H1 (cell line): ENCODE results near the gene ZBTB16. TPM values are rescaled to one million over a fixed set of nuclear protein-coding genes. Genes with fewer than 3 reads are reported as not detected.

Experiments
- CTCF ChIA-PET: fragments of 300-600 bp; sonication (Branson Sonifier 250); formaldehyde crosslinking; loops from one replicate; lab custom pipeline; 2021; ENCODE audit not compliant: partially characterized antibody; lab: Charles Lee
- POLR2A ChIA-PET: fragments of 300-600 bp; sonication (Branson Sonifier 250); formaldehyde crosslinking; loops from one replicate; lab custom pipeline; 2021; ENCODE audit warnings: inconsistent platforms; ENCODE audit not compliant: partially characterized antibody; lab: Charles Lee
- DNase-seq, 2 experiments: peaks; one replicate each; pipeline versions ENCODE4 v3.0.0 to v3.0.0-alpha.2; 2010 to 2022; ENCODE audit warnings: low spot score in 2 of 2, low read depth in 1 of 2, mixed read lengths in 1 of 2
- FAIRE-seq: peaks from 2 replicates; lab custom pipeline; 2011; peaks lifted over from hg19 to GRCh38; lab: Jason Lieb, UNC
- H2AFZ ChIP-seq: 2 replicates; pipeline ENCODE4 v1.8.1; 2012; ENCODE audit warnings: low read length, inconsistent platforms
- H2AK5ac ChIP-seq: 2 replicates; pipeline ENCODE4 v1.6.1; 2013; ENCODE audit warnings: low read depth, low read length
- H2BK120ac ChIP-seq: replicated peaks from 2 replicates; pipeline ENCODE3; 2013; ENCODE audit warnings: low read depth, low read length, inconsistent platforms
- H2BK12ac ChIP-seq: 2 replicates; pipeline ENCODE4 v1.6.1; 2013; ENCODE audit warnings: low read depth, low read length
- H2BK15ac ChIP-seq: 2 replicates; pipeline ENCODE4 v1.6.1; 2013; ENCODE audit warnings: low read length
- H2BK20ac ChIP-seq: 2 replicates; pipeline ENCODE4 v1.6.1; 2013; ENCODE audit warnings: low read length
- H2BK5ac ChIP-seq: 2 replicates; pipeline ENCODE4 v1.6.1; 2013; ENCODE audit warnings: low read depth, low read length
- H3K14ac ChIP-seq: 2 replicates; pipeline ENCODE4 v1.6.1; 2013; ENCODE audit warnings: inconsistent platforms; ENCODE audit not compliant: insufficient read length
- H3K18ac ChIP-seq: 2 replicates; pipeline ENCODE4 v1.6.1; 2013; ENCODE audit warnings: low read length; ENCODE audit errors: extremely low read depth
- H3K23ac ChIP-seq: 2 replicates; pipeline ENCODE4 v1.6.1; 2013; ENCODE audit warnings: inconsistent platforms; ENCODE audit not compliant: insufficient read length
- H3K23me2 ChIP-seq: 2 replicates; pipeline ENCODE4 v1.6.1; 2013; ENCODE audit warnings: low read depth, low read length
- H3K27ac ChIP-seq: 2 replicates; pipeline ENCODE4 v1.6.1; 2011; ENCODE audit warnings: low read depth, low read length, inconsistent platforms
- H3K27me3 ChIP-seq, 4 experiments: replicated peaks in 1 of 4; 1 replicate in 1 of 4; 2 replicates in 3 of 4; pipeline versions ENCODE4 v1.6.1 to v1.8.1; 2011 to 2013; ENCODE audit warnings: low read length in 3 of 4, mild to moderate bottlenecking in 3 of 4, inconsistent platforms in 2 of 4, mixed read lengths in 2 of 4, moderate library complexity in 1 of 4; ENCODE audit not compliant: control insufficient read depth in 3 of 4, insufficient read depth in 3 of 4; ENCODE audit errors: extremely low read depth in 1 of 4
- H3K36me3 ChIP-seq, 4 experiments: 2 replicates each; pipeline versions ENCODE4 v1.6.1 to v1.8.1; 2011 to 2013; ENCODE audit warnings: mild to moderate bottlenecking in 4 of 4, low read length in 3 of 4, moderate library complexity in 2 of 4, control low read depth in 1 of 4, inconsistent platforms in 1 of 4; ENCODE audit not compliant: insufficient read depth in 4 of 4, control insufficient read depth in 2 of 4
- H3K4ac ChIP-seq: replicated peaks from 2 replicates; pipeline ENCODE3; 2013; ENCODE audit warnings: low read length, low read depth, mixed read lengths, inconsistent platforms; ENCODE audit not compliant: insufficient read length
- H3K4me1 ChIP-seq, 4 experiments: replicated peaks in 1 of 4; 1 replicate in 1 of 4; 2 replicates in 3 of 4; pipeline versions ENCODE4 v1.6.1 to v1.8.1; 2011 to 2013; ENCODE audit warnings: low read length in 3 of 4, inconsistent platforms in 2 of 4, mixed read lengths in 1 of 4; ENCODE audit not compliant: insufficient read depth in 4 of 4, control insufficient read depth in 3 of 4
- H3K4me2 ChIP-seq, 2 experiments: 2 replicates each; pipeline versions ENCODE4 v1.6.1 to v1.8.1; 2011 to 2013; ENCODE audit warnings: low read depth in 2 of 2, low read length in 2 of 2, control low read depth in 1 of 2, inconsistent platforms in 1 of 2, mild to moderate bottlenecking in 1 of 2; ENCODE audit not compliant: insufficient read depth in 1 of 2
- H3K4me3 ChIP-seq, 4 experiments: fragments of 200-600, 300-600 bp in 1 of 4; sonication (generic), shearing (Covaris generic), sonication (Bioruptor Twin) in 1 of 4; 2 replicates each; pipeline versions ENCODE4 v1.5.1 to v1.8.1; 2011 to 2016; ENCODE audit warnings: low read length in 4 of 4, low read depth in 3 of 4, control low read depth in 2 of 4, inconsistent platforms in 2 of 4, mild to moderate bottlenecking in 2 of 4, mixed read lengths in 1 of 4, moderate library complexity in 1 of 4; ENCODE audit not compliant: insufficient read depth in 2 of 4; ENCODE audit errors: extremely low read depth in 1 of 4
- H3K56ac ChIP-seq: replicated peaks from 2 replicates; pipeline ENCODE3; 2013; ENCODE audit warnings: low read depth, mild to moderate bottlenecking, mixed read lengths, low read length, inconsistent platforms; ENCODE audit not compliant: insufficient read length
- H3K79me1 ChIP-seq: 2 replicates; pipeline ENCODE4 v1.6.1; 2013; ENCODE audit warnings: low read depth, low read length, control low read depth
- H3K79me2 ChIP-seq, 2 experiments: 2 replicates each; pipeline versions ENCODE4 v1.6.1 to v1.8.1; 2012 to 2013; ENCODE audit warnings: low read length in 2 of 2, mild to moderate bottlenecking in 2 of 2, inconsistent platforms in 1 of 2; ENCODE audit not compliant: insufficient read depth in 2 of 2, control insufficient read depth in 1 of 2
- H3K9ac ChIP-seq, 4 experiments: replicated peaks in 1 of 4; 1 replicate in 1 of 4; 2 replicates in 3 of 4; pipeline versions ENCODE4 v1.6.1 to v1.8.1; 2011 to 2013; ENCODE audit warnings: low read depth in 3 of 4, low read length in 3 of 4, control low read depth in 2 of 4, mild to moderate bottlenecking in 2 of 4, moderate library complexity in 2 of 4, inconsistent platforms in 1 of 4; ENCODE audit errors: extremely low read depth in 1 of 4
- H3K9me3 ChIP-seq, 2 experiments: 2 replicates each; pipeline versions ENCODE4 v1.6.1 to v1.8.1; 2012 to 2013; ENCODE audit warnings: mild to moderate bottlenecking in 2 of 2, moderate library complexity in 2 of 2, control low read depth in 1 of 2, inconsistent platforms in 1 of 2, low read depth in 1 of 2, low read length in 1 of 2, mixed read lengths in 1 of 2; ENCODE audit not compliant: insufficient read depth in 2 of 2
- H4K20me1 ChIP-seq, 2 experiments: replicated peaks in 1 of 2; 2 replicates each; pipeline versions ENCODE3 to v1.8.1; 2011 to 2013; ENCODE audit warnings: inconsistent platforms in 2 of 2, low read length in 2 of 2, mild to moderate bottlenecking in 1 of 2; ENCODE audit not compliant: insufficient read depth in 2 of 2, control insufficient read depth in 1 of 2
- H4K5ac ChIP-seq: 2 replicates; pipeline ENCODE4 v1.6.1; 2013; ENCODE audit warnings: low read length, low read depth, mixed read lengths, inconsistent platforms; ENCODE audit not compliant: insufficient read length
- H4K8ac ChIP-seq: 2 replicates; pipeline ENCODE4 v1.8.0; 2013; ENCODE audit warnings: mild to moderate bottlenecking, moderate library complexity, low read length, inconsistent platforms; ENCODE audit not compliant: insufficient read depth; ENCODE audit errors: extremely low read depth
- H4K91ac ChIP-seq: replicated peaks from 2 replicates; pipeline ENCODE3; 2013; ENCODE audit warnings: low read length, mixed read lengths, inconsistent platforms; ENCODE audit not compliant: insufficient read length
- BACH1 ChIP-seq: IDR thresholded peaks from 2 replicates; pipeline ENCODE4 v1.6.1; 2012; ENCODE audit warnings: low read length, improper control_type of control experiment
- KDM4A ChIP-seq: IDR thresholded peaks from one replicate; pipeline ENCODE4 v1.7.1; 2012; ENCODE audit warnings: low read depth, mild to moderate bottlenecking, moderate library complexity, low read length, inconsistent platforms; ENCODE audit not compliant: severe bottlenecking
- NANOG ChIP-seq: IDR thresholded peaks from 2 replicates; pipeline ENCODE4 v1.6.1; 2011; ENCODE audit warnings: low read length, low read depth, mild to moderate bottlenecking, inconsistent platforms; ENCODE audit not compliant: insufficient read depth, poor library complexity, severe bottlenecking
- NRF1 ChIP-seq: IDR thresholded peaks from 2 replicates; pipeline ENCODE4 v1.6.1; 2011; ENCODE audit warnings: mild to moderate bottlenecking, low read depth, low read length, improper control_type of control experiment
- PHF8 ChIP-seq: fragments of 200-600 bp; sonication (generic); conservative IDR thresholded peaks from 2 replicates; pipeline ENCODE4 v1.7.1; 2012; ENCODE audit warnings: low read depth, mild to moderate bottlenecking, inconsistent platforms, low read length, moderate library complexity
- RBBP5 ChIP-seq: IDR thresholded peaks from 2 replicates; pipeline ENCODE4 v1.7.1; 2012; ENCODE audit warnings: low read depth, mild to moderate bottlenecking, inconsistent platforms, low read length, moderate library complexity, borderline replicate concordance
- WGBS, 2 experiments: shearing (Covaris generic) in 1 of 2; methylation state at CpG; one replicate each; pipeline versions ENCODE4 v1.1.6 to v1.1.7; 2013 to 2015; ENCODE audit warnings: low lambda C conversion rate in 2 of 2, mixed read lengths in 2 of 2, inconsistent platforms in 1 of 2, low coverage in 1 of 2, missing lambda C conversion rate in 1 of 2; ENCODE audit not compliant: insufficient replicate concordance in 2 of 2, insufficient coverage in 1 of 2, insufficient read length in 1 of 2; ENCODE audit errors: extremely low coverage in 1 of 2, missing lambda C conversion rate in 1 of 2; 5-methylcytosine and 5-hydroxymethylcytosine counted together
- polyA plus RNA-seq, 7 experiments: library from polyadenylated mRNA; depleted of rRNA in 3 of 7; stranded (reverse) in 5 of 7; unstranded in 2 of 7; fragments of >200 nt in 5 of 7; fragments of 200-250 nt in 2 of 7; gene quantifications; 1 replicate in 5 of 7; 2 replicates in 1 of 7; 4 replicates in 1 of 7; pipeline versions ENCODE4 v1.2.1 to v1.2.3, GENCODE V29; 2011 to 2013; ENCODE audit warnings: missing spikeins in 2 of 7, mixed read lengths in 2 of 7
- total RNA-seq: library from RNA; stranded (reverse); fragmentation: NEBNext Ultra II Directional; extraction: Animal tissue kit (Norgen Biotek cat#: 25700); gene quantifications from 2 replicates; pipeline ENCODE4 v1.2.1, GENCODE V29; 2021

ZBTB16 gene
- total and polyA plus RNA-seq, 2 of the 8 experiments (the other 6 are each of a cell fraction or from before 2014, with no cell fraction given): 0.12 to 0.61 TPM

DNA sequence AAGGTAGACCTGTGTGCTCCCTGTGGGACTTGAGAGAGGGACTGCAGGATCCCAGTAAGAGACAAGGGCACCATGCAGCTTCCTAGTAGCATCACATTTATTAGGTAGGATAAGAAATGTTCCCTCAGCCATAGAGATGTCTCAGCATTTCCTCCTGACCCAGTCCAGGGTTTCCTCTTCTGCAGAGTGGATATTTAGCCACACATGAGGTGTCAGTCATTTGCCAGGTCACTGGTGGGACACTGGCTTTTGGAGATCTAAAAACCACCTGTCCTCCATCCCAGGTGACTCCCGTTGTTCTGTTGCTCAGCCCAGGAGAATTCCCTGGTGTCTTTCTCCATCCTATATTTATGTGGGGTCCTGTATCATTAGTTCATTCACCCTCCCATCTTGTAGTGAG is 119.1 kb downstream of the ZBTB16 start:
- POLR2A ChIA-PET: no interaction called here
- H2AFZ ChIP-seq: no peak overlapping the region
- no peaks in the 10 kb centered on the region for H3K79me2 ChIP-seq
- TF ChIP-seq BACH1 (no peak), PHF8 (no peak), RBBP5 (no peak), NANOG (no peak), KDM4A (no peak), NRF1 (no peak)
- H2BK5ac ChIP-seq: no peak overlapping the region
- no peak overlapping the region for H4K91ac ChIP-seq
- no peak overlapping the region for H3K4me2 ChIP-seq
- H2BK120ac ChIP-seq: no peak overlapping the region
- no peak overlapping the region for H2BK20ac ChIP-seq
- no peak overlapping the region for H3K23ac ChIP-seq
- no peak overlapping the region for H2BK12ac ChIP-seq
- H3K4me1 ChIP-seq: peaks cover 0 to 3% (median 0%) of the 10 kb centered on the region in 4 experiments; a peak in 1 of 7 replicates
- no peak overlapping the region for H2BK15ac ChIP-seq
- H3K27me3 ChIP-seq: no peaks in the 10 kb centered on the region
- FAIRE-seq (no peak), DNase-seq (no peak)
- no peak overlapping the region for H3K9ac ChIP-seq
- no peak overlapping the region for H3K4me3 ChIP-seq
- H3K18ac ChIP-seq: no peak overlapping the region
- 90% methylated on average over 1 of the region's 1 CpG; no CpG with 5 or more reads in 1 of the 2 experiments for WGBS, 2 experiments
- H3K27ac ChIP-seq: no peak overlapping the region
- no peaks in the 10 kb centered on the region; a peak in 1 of 8 replicates for H3K36me3 ChIP-seq
- H3K14ac ChIP-seq: no peak overlapping the region
- H3K79me1 ChIP-seq: no peaks in the 10 kb centered on the region
- H3K4ac ChIP-seq: no peak overlapping the region
- no peaks in the 10 kb centered on the region for H4K20me1 ChIP-seq
- H4K8ac ChIP-seq: no peak overlapping the region
- H3K56ac ChIP-seq: no peak overlapping the region
- H4K5ac ChIP-seq: no peak overlapping the region
- H2AK5ac ChIP-seq: no peak overlapping the region
- no peaks in the 10 kb centered on the region for H3K23me2 ChIP-seq
- CTCF ChIA-PET: interaction anchor here (1.0 to 8.8 kb wide), 13 partner anchors 8 to 202 kb away, joined by 3 to 109 read pairs (median 4); no protein-coding TSS in a partner anchor
- H3K9me3 ChIP-seq: no peaks in the 10 kb centered on the region
